ENCODE measurements around the gene UBE2F.

The UBE2F gene

DNA sequence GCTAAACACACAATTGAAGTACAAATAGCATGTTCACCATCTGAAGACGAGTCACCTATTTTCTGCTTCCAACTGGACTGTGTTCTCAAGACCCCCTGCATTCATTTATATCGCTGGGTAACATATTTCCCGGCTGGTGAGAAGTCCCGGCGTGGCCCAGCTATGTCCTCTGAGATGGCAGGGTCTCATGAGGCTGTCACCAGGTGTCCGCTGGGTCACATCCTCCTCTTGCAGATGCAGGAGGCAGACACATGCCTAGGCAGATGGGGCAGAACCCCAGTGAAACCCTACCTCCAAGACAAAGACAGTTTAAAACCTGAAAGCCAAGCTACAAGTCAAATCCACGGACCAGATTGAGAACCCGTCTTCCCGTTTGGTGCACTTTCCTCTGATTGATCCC lies 36.8 kb upstream of the UBE2F start:
- no peaks in the 10 kb centered on the region for H3K27me3 ChIP-seq (ENCODE audit: insufficient read depth, low read length)
- no peak overlapping the region for H3K9ac ChIP-seq (ENCODE audit: low read depth, low read length)
- H3K9me3 ChIP-seq (ENCODE audit: insufficient read depth, low read depth, low read length) = peaks cover 8% of the 10 kb centered on the region; the same call in 1 of the 2 replicates
- H3K36me3 ChIP-seq (ENCODE audit: insufficient read depth, low read depth, low read length) = no peaks in the 10 kb centered on the region
- H3K4me1 ChIP-seq (ENCODE audit: insufficient read depth, low read length) = no peaks in the 10 kb centered on the region
- no peak overlapping the region for H3K27ac ChIP-seq (ENCODE audit: low read length)
- H3K4me3 ChIP-seq (ENCODE audit: low read length) = no peak overlapping the region

- H3K36me3 ChIP-seq (ENCODE audit: insufficient read depth, low read depth, low read length) = no peaks in the 10 kb centered on the region
These were observed 35.6 kb upstream of the UBE2F start for GRCh38 chr2:237931205-237931721.

DNA sequence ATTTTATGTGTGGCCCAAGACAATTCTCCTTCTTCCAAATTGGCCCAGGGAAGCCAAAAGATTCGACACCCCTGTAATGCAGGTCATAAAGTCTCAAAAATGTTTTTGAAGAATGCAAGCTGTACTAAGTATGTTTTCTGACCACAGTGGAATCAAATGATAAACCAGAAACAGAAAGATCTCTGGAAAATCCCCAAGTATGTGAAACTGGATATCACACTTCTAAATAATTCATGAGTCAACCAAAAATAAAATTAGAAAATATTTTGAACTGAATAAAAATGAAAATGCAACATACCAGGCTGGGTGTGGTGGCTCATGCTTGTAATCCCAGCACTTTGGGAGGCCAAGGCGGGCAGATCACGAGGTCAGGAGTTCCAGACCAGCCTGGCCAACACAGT lies 34.1 kb upstream of the UBE2F start:
- H3K27ac ChIP-seq (ENCODE audit: low read length) = no peak overlapping the region
- H3K4me3 ChIP-seq (ENCODE audit: low read length) = no peak overlapping the region
- no peak overlapping the region for H3K9ac ChIP-seq (ENCODE audit: low read depth, low read length)
- H3K4me1 ChIP-seq (ENCODE audit: insufficient read depth, low read length) = no peaks in the 10 kb centered on the region
- H3K27me3 ChIP-seq (ENCODE audit: insufficient read depth, low read length) = no peaks in the 10 kb centered on the region
- H3K9me3 ChIP-seq (ENCODE audit: insufficient read depth, low read depth, low read length) = peaks cover 8% of the 10 kb centered on the region; the same call in 1 of the 2 replicates
- no peaks in the 10 kb centered on the region for H3K36me3 ChIP-seq (ENCODE audit: insufficient read depth, low read depth, low read length)

More at GRCh38 chr2:237931205-237931721, 35.6 kb upstream of the UBE2F start:
- no peaks in the 10 kb centered on the region for H3K27me3 ChIP-seq (ENCODE audit: insufficient read depth, low read length)
- no peaks in the 10 kb centered on the region for H3K4me1 ChIP-seq (ENCODE audit: insufficient read depth, low read length)
- no peak overlapping the region for H3K27ac ChIP-seq (ENCODE audit: low read length)
- no peak overlapping the region for H3K9ac ChIP-seq (ENCODE audit: low read depth, low read length)
- H3K4me3 ChIP-seq (ENCODE audit: low read length) = no peak overlapping the region
- peaks cover 8% of the 10 kb centered on the region; the same call in 1 of the 2 replicates for H3K9me3 ChIP-seq (ENCODE audit: insufficient read depth, low read depth, low read length)

DNA sequence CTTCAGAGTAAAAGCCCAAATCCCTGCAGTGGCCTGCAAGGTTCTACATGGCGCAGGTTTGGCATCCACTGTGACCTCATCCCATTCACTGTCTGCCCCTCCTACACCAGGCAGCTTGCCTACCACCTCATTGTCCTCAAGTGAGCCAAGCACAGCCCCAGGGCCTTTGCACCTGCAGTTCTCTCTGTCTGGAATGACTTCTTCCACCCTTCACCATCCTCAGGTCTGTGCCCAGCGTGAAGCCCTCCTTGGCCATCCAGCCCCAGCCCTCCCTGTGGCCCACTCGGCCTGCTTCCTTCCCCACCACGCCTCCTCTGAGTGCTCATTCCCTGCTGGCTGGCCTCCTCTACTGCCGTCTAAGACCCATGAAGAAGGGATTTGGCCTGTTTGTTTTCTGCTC lies 32.6 kb upstream of the UBE2F start:
- no peak overlapping the region for H3K9ac ChIP-seq (ENCODE audit: low read depth, low read length)
- H3K4me1 ChIP-seq (ENCODE audit: insufficient read depth, low read length) = no peaks in the 10 kb centered on the region
- H3K27ac ChIP-seq (ENCODE audit: low read length) = no peak overlapping the region
- H3K36me3 ChIP-seq (ENCODE audit: insufficient read depth, low read depth, low read length) = no peaks in the 10 kb centered on the region
- H3K4me3 ChIP-seq (ENCODE audit: low read length) = no peak overlapping the region
- no peaks in the 10 kb centered on the region for H3K27me3 ChIP-seq (ENCODE audit: insufficient read depth, low read length)
- peaks cover 8% of the 10 kb centered on the region; the same call in 1 of the 2 replicates for H3K9me3 ChIP-seq (ENCODE audit: insufficient read depth, low read depth, low read length)

DNA sequence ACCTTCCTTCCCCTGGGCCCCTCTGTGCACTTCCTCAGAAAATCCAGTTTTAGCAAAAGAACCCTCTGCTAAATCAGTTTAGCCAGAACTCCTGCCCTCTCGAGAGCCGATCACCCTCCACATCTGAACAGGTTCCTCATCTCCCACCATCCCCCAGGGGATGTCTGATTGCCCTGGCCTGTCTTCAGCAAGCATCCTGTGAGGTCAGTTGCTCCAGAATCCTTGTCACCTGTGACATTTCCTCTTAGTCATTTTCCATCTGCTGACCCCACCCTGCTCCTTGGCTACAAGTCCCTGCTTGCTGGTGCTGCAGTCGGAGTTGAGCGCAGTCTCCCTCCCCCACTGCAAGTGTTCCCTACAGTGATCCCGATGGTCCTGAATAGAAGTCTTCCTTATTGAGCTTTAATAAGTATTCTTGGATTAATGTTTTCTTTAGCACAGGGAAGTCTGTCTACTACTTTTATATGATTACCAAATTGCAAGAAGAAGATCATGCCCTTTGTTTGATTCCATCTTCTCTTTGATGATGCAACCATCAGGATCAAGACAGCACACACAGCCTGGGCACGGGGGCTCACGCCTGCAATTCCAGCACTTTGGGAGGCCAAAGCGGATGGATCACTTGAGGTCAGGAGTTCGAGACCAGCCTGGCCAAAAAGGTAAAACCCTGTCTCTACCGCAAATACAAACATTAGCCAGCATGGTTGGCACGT lies 30.9 kb upstream of the UBE2F start:
- no peak overlapping the region for H3K4me3 ChIP-seq (ENCODE audit: low read length)
- H3K27ac ChIP-seq (ENCODE audit: low read length) = no peak overlapping the region
- H3K4me1 ChIP-seq (ENCODE audit: insufficient read depth, low read length) = 0 out of 2 replicates have a peak, but pooled peaks cover 3% of the 10 kb centered on the region
- no peaks in the 10 kb centered on the region for H3K27me3 ChIP-seq (ENCODE audit: insufficient read depth, low read length)
- H3K9me3 ChIP-seq (ENCODE audit: insufficient read depth, low read depth, low read length) = no peaks in the 10 kb centered on the region
- H3K36me3 ChIP-seq (ENCODE audit: insufficient read depth, low read depth, low read length) = no peaks in the 10 kb centered on the region
- no peak overlapping the region for H3K9ac ChIP-seq (ENCODE audit: low read depth, low read length)

DNA sequence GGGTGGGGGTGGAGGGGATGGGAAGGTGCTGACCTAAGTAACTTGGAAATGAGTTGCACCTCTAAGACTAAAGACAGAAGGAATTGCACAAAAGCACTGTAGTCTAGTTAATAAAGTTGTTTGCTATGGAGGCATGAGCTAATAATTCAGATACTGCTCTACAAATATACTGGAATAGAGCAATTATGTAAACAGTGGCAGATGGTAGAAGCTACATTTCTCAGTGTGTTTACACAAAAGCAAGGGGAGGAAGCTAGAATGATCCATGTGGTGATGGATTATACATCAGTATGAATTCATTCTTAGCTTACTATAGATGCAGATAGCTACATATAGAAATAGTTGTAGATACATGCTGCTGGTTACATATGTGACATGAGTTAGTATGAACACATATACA lies 27.6 kb upstream of the UBE2F start:
- H3K9me3 ChIP-seq (ENCODE audit: insufficient read depth, low read depth, low read length) = peaks cover 7% of the 10 kb centered on the region
- no peak overlapping the region for H3K27ac ChIP-seq (ENCODE audit: low read length)
- no peaks in the 10 kb centered on the region for H3K36me3 ChIP-seq (ENCODE audit: insufficient read depth, low read depth, low read length)
- H3K27me3 ChIP-seq (ENCODE audit: insufficient read depth, low read length) = no peaks in the 10 kb centered on the region
- H3K4me3 ChIP-seq (ENCODE audit: low read length) = no peak overlapping the region
- no peak overlapping the region for H3K9ac ChIP-seq (ENCODE audit: low read depth, low read length)
- 0 out of 2 replicates have a peak, but pooled peaks cover 3% of the 10 kb centered on the region for H3K4me1 ChIP-seq (ENCODE audit: insufficient read depth, low read length)

DNA sequence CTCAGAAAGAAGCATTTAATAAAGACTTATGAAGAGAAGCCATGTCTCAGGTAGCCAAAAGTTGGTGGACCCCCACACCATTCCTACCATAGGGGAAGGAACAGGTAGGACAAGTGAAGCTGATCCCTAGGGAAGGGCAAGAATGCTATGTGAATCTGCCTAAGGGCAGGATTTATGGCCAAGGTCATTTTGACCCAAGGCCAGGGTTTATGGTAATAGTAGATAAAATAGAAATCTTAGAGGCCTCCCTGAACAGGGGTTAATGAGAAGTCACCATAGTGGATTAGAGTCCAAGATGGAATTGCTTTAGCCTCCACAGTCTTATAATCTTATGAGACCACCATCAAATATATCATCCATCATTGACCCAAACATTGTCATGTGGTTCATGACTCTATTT lies 26.0 kb upstream of the UBE2F start:
- Histone ChIP-seq H3K27ac (ENCODE audit: low read length) (no peak overlapping the region), H3K4me1 (ENCODE audit: insufficient read depth, low read length) (0 out of 2 replicates have a peak, but pooled peaks cover 3% of the 10 kb centered on the region), H3K4me3 (ENCODE audit: low read length) (no peak overlapping the region), H3K27me3 (ENCODE audit: insufficient read depth, low read length) (no peaks in the 10 kb centered on the region), H3K36me3 (ENCODE audit: insufficient read depth, low read depth, low read length) (no peaks in the 10 kb centered on the region), H3K9ac (ENCODE audit: low read depth, low read length) (no peak overlapping the region), H3K9me3 (ENCODE audit: insufficient read depth, low read depth, low read length) (peaks cover 17% of the 10 kb centered on the region)

DNA sequence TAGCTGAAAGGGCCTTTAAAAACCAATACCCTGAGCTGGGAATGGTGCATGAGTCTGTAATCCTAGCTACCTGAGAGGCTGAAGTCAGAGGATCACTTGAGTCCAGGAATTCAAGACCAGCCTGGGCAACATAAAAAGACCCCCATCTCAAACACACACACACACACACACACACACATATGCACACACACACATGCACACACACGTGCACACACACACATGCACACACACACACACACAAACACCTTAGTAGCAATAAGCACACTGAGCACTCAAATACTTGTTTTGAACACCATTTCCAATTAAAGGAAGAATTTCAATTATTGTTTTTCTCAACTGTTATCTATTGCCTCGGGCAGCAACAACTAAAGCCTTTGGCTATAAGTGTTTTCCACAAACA lies 25.6 kb upstream of the UBE2F start:
- no peaks in the 10 kb centered on the region for H3K27me3 ChIP-seq (ENCODE audit: insufficient read depth, low read length)
- H3K9ac ChIP-seq (ENCODE audit: low read depth, low read length) = no peak overlapping the region; the same call in 1 of the 2 replicates
- no peaks in the 10 kb centered on the region for H3K36me3 ChIP-seq (ENCODE audit: insufficient read depth, low read depth, low read length)
- H3K4me1 ChIP-seq (ENCODE audit: insufficient read depth, low read length) = 0 out of 2 replicates have a peak, but pooled peaks cover 3% of the 10 kb centered on the region
- peaks cover 17% of the 10 kb centered on the region for H3K9me3 ChIP-seq (ENCODE audit: insufficient read depth, low read depth, low read length)
- H3K4me3 ChIP-seq (ENCODE audit: low read length) = no peak overlapping the region
- H3K27ac ChIP-seq (ENCODE audit: low read length) = no peak overlapping the region

GRCh38 chr2:237942513-237942899 lies 24.3 kb upstream of the UBE2F start:
- H3K9me3 ChIP-seq (ENCODE audit: insufficient read depth, low read depth, low read length) = peaks cover 17% of the 10 kb centered on the region
- no peak overlapping the region for H3K4me3 ChIP-seq (ENCODE audit: low read length)
- no peak overlapping the region for H3K27ac ChIP-seq (ENCODE audit: low read length)
- 0 out of 2 replicates have a peak, but pooled peaks cover 3% of the 10 kb centered on the region for H3K4me1 ChIP-seq (ENCODE audit: insufficient read depth, low read length)
- no peaks in the 10 kb centered on the region for H3K27me3 ChIP-seq (ENCODE audit: insufficient read depth, low read length)
- H3K9ac ChIP-seq (ENCODE audit: low read depth, low read length) = no peak overlapping the region
- H3K36me3 ChIP-seq (ENCODE audit: insufficient read depth, low read depth, low read length) = no peaks in the 10 kb centered on the region

DNA sequence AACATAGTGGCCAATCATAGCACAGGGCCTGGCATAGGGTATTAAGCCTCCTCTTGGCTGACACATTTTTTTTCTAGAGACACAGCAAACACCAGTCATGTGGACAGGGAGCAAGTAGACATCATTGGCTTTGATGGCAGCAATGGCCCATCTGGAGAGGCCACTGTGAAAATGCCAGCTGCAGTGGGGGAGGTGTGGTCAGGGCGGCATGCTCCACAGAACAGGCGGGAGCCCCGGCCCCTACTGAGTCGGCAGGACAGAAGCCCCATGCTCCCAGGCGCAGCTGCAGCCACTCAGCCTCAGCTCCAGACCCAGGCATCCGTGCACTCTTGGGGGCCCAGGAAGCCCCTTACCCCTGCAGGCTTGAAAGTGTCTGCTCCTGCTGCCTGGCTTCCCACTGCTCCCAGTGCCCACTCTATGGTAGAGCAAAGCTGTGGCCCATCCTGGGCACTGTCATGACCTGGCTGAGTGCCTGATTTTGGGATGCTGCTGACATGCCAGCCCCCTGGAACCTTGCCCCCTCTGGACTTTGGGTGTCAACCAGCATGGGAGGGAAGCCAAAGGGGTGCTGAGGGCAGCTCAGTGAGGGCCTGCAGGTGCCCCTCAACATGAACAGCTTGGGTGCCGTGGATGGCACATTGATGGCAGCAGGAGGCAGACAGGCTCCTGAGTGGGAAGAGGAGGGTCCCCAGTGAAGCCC lies 23.3 kb upstream of the UBE2F start:
- no peak overlapping the region for H3K27ac ChIP-seq (ENCODE audit: low read length)
- H3K36me3 ChIP-seq (ENCODE audit: insufficient read depth, low read depth, low read length) = no peaks in the 10 kb centered on the region
- no peak overlapping the region for H3K4me3 ChIP-seq (ENCODE audit: low read length)
- H3K4me1 ChIP-seq (ENCODE audit: insufficient read depth, low read length) = 0 out of 2 replicates have a peak, but pooled peaks cover 3% of the 10 kb centered on the region
- H3K9ac ChIP-seq (ENCODE audit: low read depth, low read length) = no peak overlapping the region
- no peaks in the 10 kb centered on the region for H3K27me3 ChIP-seq (ENCODE audit: insufficient read depth, low read length)
- H3K9me3 ChIP-seq (ENCODE audit: insufficient read depth, low read depth, low read length) = peaks cover 17% of the 10 kb centered on the region

DNA sequence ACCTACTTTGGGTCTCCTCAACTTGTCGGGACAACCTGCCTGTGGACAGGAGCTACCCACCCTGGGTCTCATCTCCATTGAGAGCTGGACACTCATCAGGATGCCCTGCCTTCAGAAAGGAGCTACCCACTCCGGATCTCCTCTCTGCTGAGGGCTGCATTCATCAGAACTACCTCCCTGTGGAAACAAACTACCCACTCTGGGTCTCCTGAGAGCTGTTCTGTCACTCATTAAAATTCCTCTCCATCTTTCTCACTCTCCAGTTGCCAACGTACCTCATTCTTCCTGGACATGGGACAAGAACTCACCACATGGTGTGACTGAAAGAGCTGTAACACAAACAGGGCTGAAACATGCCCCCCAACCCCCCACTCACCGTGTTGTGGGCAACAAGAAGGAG lies 22.5 kb upstream of the UBE2F start:
- H3K27ac ChIP-seq (ENCODE audit: low read length) = no peak overlapping the region
- H3K4me1 ChIP-seq (ENCODE audit: insufficient read depth, low read length) = 0 out of 2 replicates have a peak, but pooled peaks cover 3% of the 10 kb centered on the region
- H3K27me3 ChIP-seq (ENCODE audit: insufficient read depth, low read length) = no peaks in the 10 kb centered on the region
- H3K36me3 ChIP-seq (ENCODE audit: insufficient read depth, low read depth, low read length) = no peaks in the 10 kb centered on the region
- H3K9me3 ChIP-seq (ENCODE audit: insufficient read depth, low read depth, low read length) = peaks cover 17% of the 10 kb centered on the region
- no peak overlapping the region for H3K9ac ChIP-seq (ENCODE audit: low read depth, low read length)
- H3K4me3 ChIP-seq (ENCODE audit: low read length) = no peak overlapping the region

GRCh38 chr2:237946423-237946822 lies 20.4 kb upstream of the UBE2F start:
- no peaks in the 10 kb centered on the region for H3K36me3 ChIP-seq (ENCODE audit: insufficient read depth, low read depth, low read length)
- no peaks in the 10 kb centered on the region for H3K4me1 ChIP-seq (ENCODE audit: insufficient read depth, low read length)
- no peak overlapping the region for H3K27ac ChIP-seq (ENCODE audit: low read length)
- H3K27me3 ChIP-seq (ENCODE audit: insufficient read depth, low read length) = no peaks in the 10 kb centered on the region
- peaks cover 17% of the 10 kb centered on the region for H3K9me3 ChIP-seq (ENCODE audit: insufficient read depth, low read depth, low read length)
- no peak overlapping the region for H3K4me3 ChIP-seq (ENCODE audit: low read length)
- no peak overlapping the region for H3K9ac ChIP-seq (ENCODE audit: low read depth, low read length)
